Mesendoderm (in vitro differentiated cells): Measurements from ENCODE around the gene ATE1.

Experiments used
- DNase-seq: peaks from one replicate; pipeline ENCODE4 v3.0.0; 2013
- H2AK5ac ChIP-seq: 2 replicates; pipeline ENCODE4 v1.6.1; 2013; ENCODE audit warnings: low read length, inconsistent platforms
- H2BK120ac ChIP-seq: 2 replicates; pipeline ENCODE4 v1.6.1; 2013; ENCODE audit warnings: low read depth, mild to moderate bottlenecking, low read length, moderate library complexity, mixed read lengths
- H2BK15ac ChIP-seq: replicated peaks from 2 replicates; pipeline ENCODE4 v1.6.1; 2013; ENCODE audit warnings: low read depth, mild to moderate bottlenecking, moderate library complexity
- H2BK5ac ChIP-seq: 2 replicates; pipeline ENCODE4 v1.6.1; 2013; ENCODE audit warnings: low read length, inconsistent platforms
- H3K18ac ChIP-seq: 2 replicates; pipeline ENCODE4 v1.6.1; 2013; ENCODE audit warnings: mild to moderate bottlenecking, low read length, mixed read lengths
- H3K23ac ChIP-seq: one replicate; pipeline ENCODE4 v1.6.1; 2013; ENCODE audit warnings: low read length
- H3K27ac ChIP-seq: 2 replicates; pipeline ENCODE4 v1.5.1; 2013; ENCODE audit warnings: low read depth, mild to moderate bottlenecking, inconsistent platforms, low read length, moderate library complexity
- H3K27me3 ChIP-seq: 2 replicates; pipeline ENCODE4 v1.6.1; 2013; ENCODE audit warnings: low read length, control low read depth, mild to moderate bottlenecking, inconsistent platforms; ENCODE audit not compliant: insufficient read depth, poor library complexity
- H3K36me3 ChIP-seq: 2 replicates; pipeline ENCODE4 v1.6.1; 2013; ENCODE audit warnings: low read length, inconsistent platforms; ENCODE audit not compliant: control insufficient read depth, insufficient read depth
- H3K4ac ChIP-seq: one replicate; pipeline ENCODE4 v1.6.1; 2013; ENCODE audit warnings: low read depth, mild to moderate bottlenecking, low read length, moderate library complexity
- H3K4me1 ChIP-seq: 2 replicates; pipeline ENCODE4 v1.6.1; 2013; ENCODE audit warnings: low read depth, low read length, inconsistent platforms; ENCODE audit not compliant: control insufficient read depth
- H3K4me2 ChIP-seq: 2 replicates; pipeline ENCODE4 v1.6.1; 2013; ENCODE audit warnings: low read length
- H3K4me3 ChIP-seq: 2 replicates; pipeline ENCODE4 v1.5.1; 2013; ENCODE audit warnings: mild to moderate bottlenecking, low read length
- H3K56ac ChIP-seq: one replicate; pipeline ENCODE4 v1.6.1; 2013; ENCODE audit warnings: low read length
- H3K79me1 ChIP-seq: 2 replicates; pipeline ENCODE4 v1.6.1; 2013; ENCODE audit warnings: low read length, inconsistent platforms
- H3K79me2 ChIP-seq: 2 replicates; pipeline ENCODE4 v1.6.1; 2013; ENCODE audit warnings: mild to moderate bottlenecking, low read length; ENCODE audit not compliant: control insufficient read depth, insufficient read depth
- H3K9ac ChIP-seq: 2 replicates; pipeline ENCODE4 v1.6.1; 2013; ENCODE audit warnings: low read length, inconsistent platforms
- H4K5ac ChIP-seq: one replicate; pipeline ENCODE4 v1.6.1; 2013; ENCODE audit warnings: low read length
- H4K8ac ChIP-seq: one replicate; pipeline ENCODE4 v1.6.1; 2013; ENCODE audit warnings: low read depth, mild to moderate bottlenecking, control low read depth, low read length, moderate library complexity
- WGBS: extraction: QIAGEN DNeasy Blood & Tissue Kit; methylation state at CpG from one replicate; pipeline ENCODE4 v1.1.7; 2013; ENCODE audit warnings: low lambda C conversion rate, missing lambda C conversion rate; ENCODE audit not compliant: insufficient coverage; ENCODE audit errors: extremely low coverage; 5-methylcytosine and 5-hydroxymethylcytosine counted together

The ATE1 gene

GRCh38 chr10:121928528-121928884 lies 675 bp upstream of the ATE1 start:
- Histone ChIP-seq H3K36me3 (no peaks in the 10 kb centered on the region), H4K5ac (no peak overlapping the region), H2BK15ac (no peak overlapping the region), H3K56ac (peak overlapping the region; percentile 97), H3K18ac (peak overlapping the region; percentile 94), H2BK120ac (no peak overlapping the region), H3K79me2 (peaks cover 16% of the 10 kb centered on the region), H2AK5ac (no peak overlapping the region), H3K4me2 (peak overlapping the region; percentile 79), H2BK5ac (peak overlapping the region; percentile 82), H3K4me1 (no peaks in the 10 kb centered on the region), H3K9ac (peak overlapping the region; percentile 95), H3K79me1 (peaks cover 1% of the 10 kb centered on the region), H4K8ac (no peak overlapping the region), H3K4ac (no peak overlapping the region), H3K27me3 (no peaks in the 10 kb centered on the region), H3K23ac (peak overlapping the region; percentile 99), H3K4me3 (peak overlapping the region; percentile 80), H3K27ac (peak overlapping the region; percentile 94)
- no peak for DNase-seq
- WGBS = no CpG with 5 or more reads among the region's 20 CpGs

- Histone ChIP-seq H4K5ac (no peak overlapping the region), H4K8ac (no peak overlapping the region), H3K4me1 (no peaks in the 10 kb centered on the region), H2BK5ac (peak overlapping the region; percentile 70), H3K36me3 (no peaks in the 10 kb centered on the region), H3K18ac (peak overlapping the region; percentile 84), H2AK5ac (no peak overlapping the region), H3K79me1 (peaks cover 5% of the 10 kb centered on the region), H3K4ac (peak overlapping the region; percentile 74), H3K27ac (peak overlapping the region; percentile 97), H3K4me2 (peak overlapping the region; percentile 67), H3K27me3 (no peaks in the 10 kb centered on the region), H2BK120ac (no peak overlapping the region), H3K56ac (peak overlapping the region; percentile 97), H2BK15ac (no peak overlapping the region), H3K79me2 (peaks cover 17% of the 10 kb centered on the region), H3K9ac (peak overlapping the region; percentile 93), H3K23ac (peak overlapping the region; percentile 89), H3K4me3 (peak overlapping the region; percentile 92)
- DNase-seq = peak; percentile 67
- whole genome bisulfite sequencing = no CpG with 5 or more reads among the region's 48 CpGs
These were observed 452 bp downstream of the ATE1 start for GRCh38 chr10:121927318-121927840.

- H3K4me3 ChIP-seq = peak overlapping the region; percentile 92
- no peak overlapping the region for H3K23ac ChIP-seq
- H3K79me2 ChIP-seq = peaks cover 17% of the 10 kb centered on the region
- H3K9ac ChIP-seq = peak overlapping the region; percentile 93
- no peaks in the 10 kb centered on the region for H3K27me3 ChIP-seq
- H2BK15ac ChIP-seq = no peak overlapping the region
- DNase-seq = no peak
- peak overlapping the region; percentile 97 for H3K56ac ChIP-seq
- WGBS = no CpG with 5 or more reads among the region's 20 CpGs
- H3K4me1 ChIP-seq = no peaks in the 10 kb centered on the region
- H4K5ac ChIP-seq = no peak overlapping the region
- peak overlapping the region; percentile 97 for H3K27ac ChIP-seq
- no peaks in the 10 kb centered on the region for H3K36me3 ChIP-seq
- no peak overlapping the region for H2AK5ac ChIP-seq
- H3K4me2 ChIP-seq = peak overlapping the region; percentile 67
- H3K18ac ChIP-seq = no peak overlapping the region
- no peak overlapping the region for H4K8ac ChIP-seq
- peaks cover 5% of the 10 kb centered on the region for H3K79me1 ChIP-seq
- H3K4ac ChIP-seq = no peak overlapping the region
- no peak overlapping the region for H2BK120ac ChIP-seq
- H2BK5ac ChIP-seq = no peak overlapping the region
These were observed 1.0 kb downstream of the ATE1 start for GRCh38 chr10:121926671-121927317.

GRCh38 chr10:121926157-121926556 lies 1.7 kb downstream of the ATE1 start:
- Histone ChIP-seq H3K4me2 (no peak overlapping the region), H3K18ac (no peak overlapping the region), H2AK5ac (no peak overlapping the region), H2BK5ac (no peak overlapping the region), H3K4me3 (no peak overlapping the region), H3K23ac (no peak overlapping the region), H3K4me1 (no peaks in the 10 kb centered on the region), H2BK120ac (no peak overlapping the region), H3K27me3 (no peaks in the 10 kb centered on the region), H3K79me1 (peaks cover 5% of the 10 kb centered on the region), H4K5ac (no peak overlapping the region), H3K79me2 (peaks cover 17% of the 10 kb centered on the region), H3K4ac (no peak overlapping the region), H2BK15ac (no peak overlapping the region), H4K8ac (no peak overlapping the region), H3K9ac (no peak overlapping the region), H3K27ac (no peak overlapping the region), H3K36me3 (no peaks in the 10 kb centered on the region), H3K56ac (no peak overlapping the region)
- no peak for DNase-seq
- WGBS = no CpG with 5 or more reads among the region's 4 CpGs

GRCh38 chr10:121921238-121921931 lies 6.4 kb downstream of the ATE1 start:
- Histone ChIP-seq H3K4me3 (no peak overlapping the region), H4K8ac (no peak overlapping the region), H3K27ac (no peak overlapping the region), H3K4me2 (no peak overlapping the region), H3K56ac (no peak overlapping the region), H2BK15ac (no peak overlapping the region), H3K23ac (no peak overlapping the region), H2BK120ac (no peak overlapping the region), H2BK5ac (no peak overlapping the region), H3K79me2 (peaks cover 10% of the 10 kb centered on the region), H3K27me3 (no peaks in the 10 kb centered on the region), H2AK5ac (no peak overlapping the region), H3K79me1 (peaks cover 4% of the 10 kb centered on the region), H3K18ac (no peak overlapping the region), H3K36me3 (no peaks in the 10 kb centered on the region), H3K4ac (no peak overlapping the region), H3K4me1 (no peaks in the 10 kb centered on the region), H3K9ac (no peak overlapping the region), H4K5ac (no peak overlapping the region)
- WGBS = no CpG with 5 or more reads among the region's 10 CpGs
- peak; percentile 60 for DNase-seq
